DMS114 treated with DMSO at 0.1 percent for 48 hours (cell line): ENCODE data around the gene CRTC1.

Experiments
- DNase-seq: peaks from one replicate; lab custom pipeline; 2025; ENCODE audit not compliant: unreplicated experiment; lab: John Stamatoyannopoulos, UW

The CRTC1 gene

GRCh38 chr19:18699403-18700054 lies 16.0 kb downstream of the CRTC1 start:
- no peak for DNase-seq

GRCh38 chr19:18700501-18701249 lies 17.2 kb downstream of the CRTC1 start:
- DNase-seq, result peak; percentile 25

GRCh38 chr19:18701250-18701608 lies 17.7 kb downstream of the CRTC1 start:
- no peak for DNase-seq

- DNase-seq, result no peak
Measured at GRCh38 chr19:18704054-18704453, 20.6 kb downstream of the CRTC1 start.

- DNase-seq, result no peak
Measured at GRCh38 chr19:18704971-18705370, 21.5 kb downstream of the CRTC1 start.

- DNase-seq, result no peak
Measured at GRCh38 chr19:18708452-18709231, 25.2 kb downstream of the CRTC1 start.

GRCh38 chr19:18709546-18709945 lies 26.1 kb downstream of the CRTC1 start:
- DNase-seq, result no peak

GRCh38 chr19:18710186-18710585 lies 26.7 kb downstream of the CRTC1 start:
- no peak for DNase-seq

GRCh38 chr19:18710996-18711751 lies 27.7 kb downstream of the CRTC1 start:
- DNase-seq, result no peak

- DNase-seq, result no peak
Measured at GRCh38 chr19:18711893-18712292, 28.4 kb downstream of the CRTC1 start.

GRCh38 chr19:18712981-18713380 lies 29.5 kb downstream of the CRTC1 start:
- DNase-seq, result no peak

GRCh38 chr19:18713550-18714117 lies 30.2 kb downstream of the CRTC1 start:
- DNase-seq, result no peak

- no peak for DNase-seq
Measured at GRCh38 chr19:18715416-18715815, 31.9 kb downstream of the CRTC1 start.

GRCh38 chr19:18716857-18717256 lies 33.4 kb downstream of the CRTC1 start:
- DNase-seq, result no peak

- DNase-seq, result no peak
Measured at GRCh38 chr19:18717601-18718000, 34.1 kb downstream of the CRTC1 start.

GRCh38 chr19:18718015-18718526 lies 34.6 kb downstream of the CRTC1 start:
- DNase-seq, result no peak

GRCh38 chr19:18718846-18719458 lies 35.5 kb downstream of the CRTC1 start:
- DNase-seq, result no peak

GRCh38 chr19:18719541-18719940 lies 36.1 kb downstream of the CRTC1 start:
- no peak for DNase-seq

GRCh38 chr19:18723871-18724377 lies 40.4 kb downstream of the CRTC1 start:
- DNase-seq, result no peak
